Liver (tissue), 9 donors: ENCODE measurements around the gene EPN3. TPM values are rescaled to one million over a fixed set of nuclear protein-coding genes. Genes with fewer than 3 reads are reported as not detected.

ENCODE experiments used
- DNase-seq: peaks from one replicate; pipeline ENCODE4 v3.0.0-alpha.2; 2017; ENCODE audit warnings: low spot score
- H3K27ac ChIP-seq, 2 donors: one replicate each; pipeline ENCODE4 v1.7.0; 2013; ENCODE audit warnings: inconsistent platforms in 2 of 2, low read length in 2 of 2, control low read depth in 1 of 2, low read depth in 1 of 2, mild to moderate bottlenecking in 1 of 2
- H3K27me3 ChIP-seq, 4 donors: one replicate each; pipeline versions ENCODE4 v1.6.1 to v1.7.0; 2013; ENCODE audit warnings: low read length in 3 of 4, inconsistent platforms in 1 of 4, mild to moderate bottlenecking in 1 of 4, moderate library complexity in 1 of 4; ENCODE audit not compliant: control insufficient read depth in 4 of 4, insufficient read depth in 4 of 4
- H3K36me3 ChIP-seq, 4 donors: one replicate each; pipeline versions ENCODE4 v1.6.1 to v1.7.0; 2013; ENCODE audit warnings: low read length in 3 of 4, mild to moderate bottlenecking in 3 of 4, low read depth in 1 of 4, moderate library complexity in 1 of 4; ENCODE audit not compliant: control insufficient read depth in 4 of 4, insufficient read depth in 3 of 4
- H3K4me1 ChIP-seq, 4 donors: one replicate each; pipeline versions ENCODE4 v1.6.1 to v1.7.0; 2013; ENCODE audit warnings: low read length in 3 of 4, mild to moderate bottlenecking in 3 of 4, moderate library complexity in 1 of 4; ENCODE audit not compliant: control insufficient read depth in 4 of 4, insufficient read depth in 4 of 4
- H3K4me3 ChIP-seq, 3 donors: one replicate each; pipeline versions ENCODE4 v1.6.1 to v1.7.0; 2013; ENCODE audit warnings: low read length in 3 of 3, control low read depth in 1 of 3, low read depth in 1 of 3, mild to moderate bottlenecking in 1 of 3
- H3K9ac ChIP-seq, 2 donors: one replicate each; pipeline ENCODE4 v1.7.0; 2013; ENCODE audit warnings: low read length in 2 of 2, mild to moderate bottlenecking in 2 of 2, moderate library complexity in 2 of 2, control low read depth in 1 of 2, low read depth in 1 of 2
- H3K9me3 ChIP-seq, 4 donors: one replicate each; pipeline versions ENCODE4 v1.6.1 to v1.7.0; 2013; ENCODE audit warnings: low read length in 3 of 4; ENCODE audit not compliant: control insufficient read depth in 4 of 4
- ATF3 ChIP-seq: IDR thresholded peaks from 2 replicates; pipeline ENCODE4 v1.6.1; 2016; ENCODE audit warnings: antibody characterized with exemption
- EGR1 ChIP-seq, 2 donors: IDR thresholded peaks; 2 replicates each; pipeline ENCODE4 v1.6.1; 2016 to 2018; ENCODE audit warnings: antibody characterized with exemption in 2 of 2, low read depth in 2 of 2
- FOXA1 ChIP-seq: IDR thresholded peaks from 2 replicates; pipeline ENCODE4 v1.6.1; 2016; ENCODE audit warnings: antibody characterized with exemption
- HNF4G ChIP-seq: IDR thresholded peaks from 2 replicates; pipeline ENCODE4 v1.6.1; 2016; ENCODE audit warnings: antibody characterized with exemption
- NR2F2 ChIP-seq: IDR thresholded peaks from 2 replicates; pipeline ENCODE4 v1.6.1; 2016; ENCODE audit warnings: antibody characterized with exemption
- RAD21 ChIP-seq, 2 donors: IDR thresholded peaks; 2 replicates each; pipeline ENCODE4 v1.6.1; 2016; ENCODE audit warnings: antibody characterized with exemption in 2 of 2, mild to moderate bottlenecking in 2 of 2
- RXRA ChIP-seq, 2 donors: IDR thresholded peaks; 2 replicates each; pipeline ENCODE4 v1.6.1; 2017 to 2018; ENCODE audit warnings: antibody characterized with exemption in 2 of 2, mild to moderate bottlenecking in 1 of 2
- SP1 ChIP-seq: IDR thresholded peaks from 2 replicates; pipeline ENCODE4 v1.6.1; 2018; ENCODE audit warnings: antibody characterized with exemption, mild to moderate bottlenecking
- TAF1 ChIP-seq: conservative IDR thresholded peaks from 2 replicates; pipeline ENCODE4 v1.6.1; 2016; ENCODE audit warnings: antibody characterized with exemption, mild to moderate bottlenecking
- YY1 ChIP-seq: IDR thresholded peaks from 2 replicates; pipeline ENCODE4 v1.6.1; 2016; ENCODE audit warnings: antibody characterized with exemption, mild to moderate bottlenecking
- ZBTB33 ChIP-seq: IDR thresholded peaks from 2 replicates; pipeline ENCODE4 v1.6.1; 2016; ENCODE audit warnings: antibody characterized with exemption
- WGBS: extraction: QIAGEN DNeasy Blood & Tissue Kit; methylation state at CpG from one replicate; pipeline ENCODE4 v1.1.7; 2013; 5-methylcytosine and 5-hydroxymethylcytosine counted together
- polyA plus RNA-seq, 2 donors: library from polyadenylated mRNA; stranded (reverse) in 1 of 2; unstranded in 1 of 2; fragments of 200-250 nt in 1 of 2; fragments of >200 nt in 1 of 2; fragmentation: Nextera tagmentation in 1 of 2; extraction: Ambion mirVana in 1 of 2; gene quantifications; one replicate each; pipeline versions ENCODE4 v1.2.1 to v1.2.3, GENCODE V29; 2013 to 2015
- total RNA-seq, 2 donors: library from RNA; depleted of rRNA; stranded (reverse); fragments of >200 nt; gene quantifications; one replicate each; pipeline ENCODE4 v1.2.3, GENCODE V29; 2014
- TF ChIP-seq, protein P1 (sequence below): IDR thresholded peaks from 2 replicates; pipeline ENCODE4 v1.6.1; 2016; ENCODE audit warnings: antibody characterized with exemption
- TF ChIP-seq, protein P2 (sequence below): fragments of 150-350 bp; IDR thresholded peaks from 2 replicates; pipeline ENCODE4 v1.5.1; 2017; ENCODE audit warnings: improper control_type of control experiment, low read depth, low read length; ENCODE audit not compliant: missing input control
- TF ChIP-seq, protein P3 (sequence below): IDR thresholded peaks from 2 replicates; pipeline ENCODE4 v1.6.1; 2016; ENCODE audit warnings: antibody characterized with exemption, mild to moderate bottlenecking
- donor health status: healthy.
- donor health status: healthy.
- donor health status: healthy.
- donor health status: healthy.
- donor health status: healthy.

EPN3 gene
- total and polyA plus RNA-seq, 4 donors: 0.06 to 0.51 (median 0.33) TPM; not detected in 1

GRCh38 chr17:50571681-50572080 is 39.1 kb downstream of the EPN3 start (continued):
- TF ChIP-seq, protein P1, sequence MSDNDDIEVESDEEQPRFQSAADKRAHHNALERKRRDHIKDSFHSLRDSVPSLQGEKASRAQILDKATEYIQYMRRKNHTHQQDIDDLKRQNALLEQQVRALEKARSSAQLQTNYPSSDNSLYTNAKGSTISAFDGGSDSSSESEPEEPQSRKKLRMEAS: no peak

- H3K4me3 ChIP-seq: no peak overlapping the region
- 95% methylated on average over 20 of the region's 20 CpGs for WGBS
- no peak overlapping the region for H3K27ac ChIP-seq
- H3K4me1 ChIP-seq: no peaks in the 10 kb centered on the region
- no peaks in the 10 kb centered on the region for H3K27me3 ChIP-seq
- H3K9ac ChIP-seq: no peak overlapping the region
- TF ChIP-seq RXRA (IDR thresholded peaks at IDR 0.05) (no peak), NR2F2 (no peak), FOXA1 (no peak), EGR1 (IDR thresholded peaks at IDR 0.05; ENCODE audit: low read depth in 2 of 2) (no peak)
- DNase-seq: no peak
- no peaks in the 10 kb centered on the region for H3K9me3 ChIP-seq
- no peaks in the 10 kb centered on the region for H3K36me3 ChIP-seq
Measured at GRCh38 chr17:50572541-50572940, 40.0 kb downstream of the EPN3 start.

- H3K36me3 ChIP-seq: no peaks in the 10 kb centered on the region
- H3K27ac ChIP-seq: no peak overlapping the region
- 92% methylated on average over 12 of the region's 12 CpGs for WGBS
- no peak overlapping the region for H3K4me3 ChIP-seq
- TF ChIP-seq NR2F2 (no peak), SP1 (no peak), HNF4G (no peak)
- TF ChIP-seq, protein P2, sequence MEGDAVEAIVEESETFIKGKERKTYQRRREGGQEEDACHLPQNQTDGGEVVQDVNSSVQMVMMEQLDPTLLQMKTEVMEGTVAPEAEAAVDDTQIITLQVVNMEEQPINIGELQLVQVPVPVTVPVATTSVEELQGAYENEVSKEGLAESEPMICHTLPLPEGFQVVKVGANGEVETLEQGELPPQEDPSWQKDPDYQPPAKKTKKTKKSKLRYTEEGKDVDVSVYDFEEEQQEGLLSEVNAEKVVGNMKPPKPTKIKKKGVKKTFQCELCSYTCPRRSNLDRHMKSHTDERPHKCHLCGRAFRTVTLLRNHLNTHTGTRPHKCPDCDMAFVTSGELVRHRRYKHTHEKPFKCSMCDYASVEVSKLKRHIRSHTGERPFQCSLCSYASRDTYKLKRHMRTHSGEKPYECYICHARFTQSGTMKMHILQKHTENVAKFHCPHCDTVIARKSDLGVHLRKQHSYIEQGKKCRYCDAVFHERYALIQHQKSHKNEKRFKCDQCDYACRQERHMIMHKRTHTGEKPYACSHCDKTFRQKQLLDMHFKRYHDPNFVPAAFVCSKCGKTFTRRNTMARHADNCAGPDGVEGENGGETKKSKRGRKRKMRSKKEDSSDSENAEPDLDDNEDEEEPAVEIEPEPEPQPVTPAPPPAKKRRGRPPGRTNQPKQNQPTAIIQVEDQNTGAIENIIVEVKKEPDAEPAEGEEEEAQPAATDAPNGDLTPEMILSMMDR: no peak
- H3K9ac ChIP-seq: no peak overlapping the region
- no peaks in the 10 kb centered on the region for H3K9me3 ChIP-seq
- no peaks in the 10 kb centered on the region for H3K4me1 ChIP-seq
- no peak for DNase-seq
- no peaks in the 10 kb centered on the region for H3K27me3 ChIP-seq
Measured at GRCh38 chr17:50573866-50574611, 41.5 kb downstream of the EPN3 start.

- Histone ChIP-seq H3K4me3 (no peak overlapping the region), H3K4me1 (no peaks in the 10 kb centered on the region), H3K36me3 (no peaks in the 10 kb centered on the region), H3K27me3 (no peaks in the 10 kb centered on the region), H3K9ac (no peak overlapping the region), H3K27ac (no peak overlapping the region), H3K9me3 (no peaks in the 10 kb centered on the region)
- 87% methylated on average over 33 of the region's 33 CpGs for WGBS
- DNase-seq: no peak
- no peak for TF ChIP-seq TAF1
- no peak for TF ChIP-seq ZBTB33
- TF ChIP-seq YY1: no peak
- no peak for TF ChIP-seq HNF4G
- TF ChIP-seq RXRA (IDR thresholded peaks at IDR 0.05): no peak
- TF ChIP-seq ATF3: no peak
- TF ChIP-seq RAD21 (IDR thresholded peaks at IDR 0.05): no peak
- TF ChIP-seq FOXA1: no peak
- TF ChIP-seq, protein P3, sequence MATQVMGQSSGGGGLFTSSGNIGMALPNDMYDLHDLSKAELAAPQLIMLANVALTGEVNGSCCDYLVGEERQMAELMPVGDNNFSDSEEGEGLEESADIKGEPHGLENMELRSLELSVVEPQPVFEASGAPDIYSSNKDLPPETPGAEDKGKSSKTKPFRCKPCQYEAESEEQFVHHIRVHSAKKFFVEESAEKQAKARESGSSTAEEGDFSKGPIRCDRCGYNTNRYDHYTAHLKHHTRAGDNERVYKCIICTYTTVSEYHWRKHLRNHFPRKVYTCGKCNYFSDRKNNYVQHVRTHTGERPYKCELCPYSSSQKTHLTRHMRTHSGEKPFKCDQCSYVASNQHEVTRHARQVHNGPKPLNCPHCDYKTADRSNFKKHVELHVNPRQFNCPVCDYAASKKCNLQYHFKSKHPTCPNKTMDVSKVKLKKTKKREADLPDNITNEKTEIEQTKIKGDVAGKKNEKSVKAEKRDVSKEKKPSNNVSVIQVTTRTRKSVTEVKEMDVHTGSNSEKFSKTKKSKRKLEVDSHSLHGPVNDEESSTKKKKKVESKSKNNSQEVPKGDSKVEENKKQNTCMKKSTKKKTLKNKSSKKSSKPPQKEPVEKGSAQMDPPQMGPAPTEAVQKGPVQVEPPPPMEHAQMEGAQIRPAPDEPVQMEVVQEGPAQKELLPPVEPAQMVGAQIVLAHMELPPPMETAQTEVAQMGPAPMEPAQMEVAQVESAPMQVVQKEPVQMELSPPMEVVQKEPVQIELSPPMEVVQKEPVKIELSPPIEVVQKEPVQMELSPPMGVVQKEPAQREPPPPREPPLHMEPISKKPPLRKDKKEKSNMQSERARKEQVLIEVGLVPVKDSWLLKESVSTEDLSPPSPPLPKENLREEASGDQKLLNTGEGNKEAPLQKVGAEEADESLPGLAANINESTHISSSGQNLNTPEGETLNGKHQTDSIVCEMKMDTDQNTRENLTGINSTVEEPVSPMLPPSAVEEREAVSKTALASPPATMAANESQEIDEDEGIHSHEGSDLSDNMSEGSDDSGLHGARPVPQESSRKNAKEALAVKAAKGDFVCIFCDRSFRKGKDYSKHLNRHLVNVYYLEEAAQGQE: no peak
- TF ChIP-seq EGR1 (IDR thresholded peaks at IDR 0.05; ENCODE audit: low read depth in 2 of 2): no peak
- TF ChIP-seq, protein P2: no peak
- no peak for TF ChIP-seq NR2F2
Measured at GRCh38 chr17:50575581-50576210, 43.2 kb downstream of the EPN3 start.
